Activated T-cell treated with anti-CD3 and anti-CD28 coated beads for 1 hour (primary cell): ENCODE data around the gene DPP7.

ENCODE experiments used
- DNase-seq: peaks from one replicate; pipeline ENCODE4 v3.0.0-alpha.2; 2020; ENCODE audit warnings: low read depth

The DPP7 gene

GRCh38 chr9:137088121-137088520, 26.4 kb downstream of the DPP7 start:
- no peak for DNase-seq

GRCh38 chr9:137087409-137087925, 27.1 kb downstream of the DPP7 start:
- DNase-seq = no peak

GRCh38 chr9:137086531-137087408, 27.8 kb downstream of the DPP7 start, which contains the start of gene MAN1B1:
Gene MAN1B1 (plus strand): TSS chr9:137086985. CDS start chr9:137087000, 15 bp downstream.
- peak; percentile 99 for DNase-seq

- no peak for DNase-seq
Measured at GRCh38 chr9:137085920-137086530, 28.5 kb downstream of the DPP7 start.

- no peak for DNase-seq
Measured at GRCh38 chr9:137084526-137084925, 30.0 kb downstream of the DPP7 start.

- no peak for DNase-seq
Measured at GRCh38 chr9:137083394-137084004, 31.0 kb downstream of the DPP7 start.

GRCh38 chr9:137082925-137083290, 31.6 kb downstream of the DPP7 start:
- DNase-seq = no peak

- DNase-seq = no peak
Measured at GRCh38 chr9:137082222-137082924, 32.2 kb downstream of the DPP7 start.

GRCh38 chr9:137080260-137081122, 34.0 kb downstream of the DPP7 start:
- no peak for DNase-seq

- no peak for DNase-seq
Measured at GRCh38 chr9:137079401-137079787, 35.1 kb downstream of the DPP7 start.

GRCh38 chr9:137078701-137079400, 35.7 kb downstream of the DPP7 start:
- DNase-seq = no peak

GRCh38 chr9:137077758-137078693, 36.5 kb downstream of the DPP7 start:
- DNase-seq = no peak

- DNase-seq = no peak
Measured at GRCh38 chr9:137077010-137077747, 37.4 kb downstream of the DPP7 start, which contains the start of gene UAP1L1. Gene UAP1L1 (plus strand): TSS chr9:137077517. CDS start chr9:137077533, 16 bp downstream.

- DNase-seq = no peak
Measured at GRCh38 chr9:137076636-137077009, 37.9 kb downstream of the DPP7 start.

GRCh38 chr9:137075275-137075775, 39.2 kb downstream of the DPP7 start:
- DNase-seq = no peak

- DNase-seq = no peak
Measured at GRCh38 chr9:137074657-137075274, 39.8 kb downstream of the DPP7 start.

- no peak for DNase-seq
Measured at GRCh38 chr9:137073992-137074399, 40.5 kb downstream of the DPP7 start.

- DNase-seq = no peak
Measured at GRCh38 chr9:137071282-137071681, 43.3 kb downstream of the DPP7 start.
